HEK293 (cell line): ENCODE measurements around the gene MCAT.

Experiments used
- CTCF ChIA-PET: fragments of 350-600 bp; formaldehyde crosslinking; extraction: SDS; loops from one replicate; lab custom pipeline; 2021; ENCODE audit warnings: antibody characterized with exemption; lab: Yijun Ruan, JAX
- POLR2A ChIA-PET: fragments of 300-600 bp; formaldehyde crosslinking; extraction: SDS; loops from one replicate; lab custom pipeline; 2020; ENCODE audit warnings: antibody characterized with exemption, inconsistent platforms; lab: Yijun Ruan, JAX
- H3K27ac ChIP-seq: fragments of 200-500 bp; sonication (Bioruptor generic); 2 replicates; pipeline ENCODE4 v1.5.1; 2014; ENCODE audit warnings: low read depth, low read length, control low read depth, inconsistent platforms; ENCODE audit errors: extremely low read depth
- H3K36me3 ChIP-seq, 2 experiments: fragments of 200-500 bp in 1 of 2; sonication (Bioruptor generic) in 1 of 2; 1 replicate in 1 of 2; 2 replicates in 1 of 2; pipeline ENCODE4 v1.5.1; 2014 to 2017; ENCODE audit warnings: inconsistent platforms in 2 of 2, low read length in 2 of 2; ENCODE audit not compliant: control insufficient read depth in 2 of 2, insufficient read depth in 1 of 2
- H3K4me1 ChIP-seq: fragments of 200-500 bp; sonication (Bioruptor generic); 2 replicates; pipeline ENCODE4 v1.5.1; 2014; ENCODE audit warnings: mild to moderate bottlenecking, low read length, inconsistent platforms; ENCODE audit not compliant: control insufficient read depth, insufficient read depth
- H3K4me3 ChIP-seq: 2 replicates; pipeline ENCODE4 v1.5.1; 2011; ENCODE audit warnings: low read depth, mild to moderate bottlenecking, control low read depth, low read length, moderate library complexity
- H3K9me3 ChIP-seq: fragments of 200-500 bp; sonication (Bioruptor generic); 2 replicates; pipeline ENCODE4 v1.5.1; 2014; ENCODE audit warnings: low read depth, low read length, inconsistent platforms; ENCODE audit not compliant: control insufficient read depth, insufficient read depth
- GFI1B ChIP-seq: fragments of 450-650 bp; formaldehyde crosslinking; IDR thresholded peaks from 2 replicates; pipeline ENCODE4 v1.5.1; 2016; ENCODE audit warnings: missing biosample characterization, missing genetic modification characterization
- IKZF3 ChIP-seq: fragments of 450-650 bp; IDR thresholded peaks from 2 replicates; pipeline ENCODE4 v1.5.0; 2018; ENCODE audit warnings: missing biosample characterization, mild to moderate bottlenecking, missing genetic modification characterization, moderate library complexity
- KLF10 ChIP-seq: fragments of 450-650 bp; IDR thresholded peaks from 2 replicates; pipeline ENCODE4 v1.5.1; 2018; ENCODE audit warnings: missing biosample characterization, mild to moderate bottlenecking, missing genetic modification characterization
- OSR2 ChIP-seq: fragments of 450-650 bp; formaldehyde crosslinking; IDR thresholded peaks from 2 replicates; pipeline ENCODE4 v1.5.1; 2016; ENCODE audit warnings: missing biosample characterization, missing genetic modification characterization
- SCRT1 ChIP-seq: fragments of 450-650 bp; formaldehyde crosslinking; IDR thresholded peaks from 2 replicates; pipeline ENCODE4 v1.5.1; 2016; ENCODE audit warnings: missing biosample characterization, missing genetic modification characterization, borderline replicate concordance
- SETDB1 ChIP-seq: IDR thresholded peaks from one replicate; pipeline ENCODE4 v1.6.1; 2017; ENCODE audit warnings: mild to moderate bottlenecking, low read length, moderate library complexity, mixed read lengths; ENCODE audit not compliant: insufficient read length
- ZFP37 ChIP-seq: fragments of 450-650 bp; formaldehyde crosslinking; IDR thresholded peaks from 2 replicates; pipeline ENCODE4 v1.5.1; 2016; ENCODE audit warnings: missing biosample characterization, missing genetic modification characterization
- ZNF501 ChIP-seq: fragments of 450-650 bp; formaldehyde crosslinking; IDR thresholded peaks from 2 replicates; pipeline ENCODE4 v1.5.1; 2016; ENCODE audit warnings: missing biosample characterization, missing genetic modification characterization
- ZNF510 ChIP-seq: fragments of 450-650 bp; formaldehyde crosslinking; IDR thresholded peaks from 2 replicates; pipeline ENCODE4 v1.5.1; 2018; ENCODE audit warnings: mild to moderate bottlenecking, missing genetic modification characterization, missing biosample characterization; ENCODE audit not compliant: insufficient replicate concordance
- ZNF514 ChIP-seq: fragments of 450-650 bp; formaldehyde crosslinking; IDR thresholded peaks from 2 replicates; pipeline ENCODE4 v1.5.1; 2016; ENCODE audit warnings: missing biosample characterization, missing genetic modification characterization
- ZNF529 ChIP-seq: fragments of 450-650 bp; formaldehyde crosslinking; IDR thresholded peaks from 2 replicates; pipeline ENCODE4 v1.5.1; 2017; ENCODE audit warnings: missing genetic modification characterization, missing biosample characterization; ENCODE audit not compliant: insufficient replicate concordance
- ZNF558 ChIP-seq: fragments of 450-650 bp; formaldehyde crosslinking; IDR thresholded peaks from 2 replicates; pipeline ENCODE4 v1.5.1; 2016; ENCODE audit warnings: missing biosample characterization, missing genetic modification characterization
- ZNF629 ChIP-seq: fragments of 450-650 bp; formaldehyde crosslinking; IDR thresholded peaks from 2 replicates; pipeline ENCODE4 v1.5.1; 2017; ENCODE audit warnings: missing biosample characterization, missing genetic modification characterization
- ZNF658 ChIP-seq: fragments of 450-650 bp; formaldehyde crosslinking; IDR thresholded peaks from 2 replicates; pipeline ENCODE4; 2016; ENCODE audit warnings: missing biosample characterization, missing genetic modification characterization
- ZNF777 ChIP-seq: fragments of 450-650 bp; formaldehyde crosslinking; IDR thresholded peaks from 2 replicates; pipeline ENCODE4 v1.5.1; 2017; ENCODE audit warnings: missing biosample characterization, missing genetic modification characterization, borderline replicate concordance
- TF ChIP-seq, protein P1 (sequence below): fragments of 450-650 bp; formaldehyde crosslinking; IDR thresholded peaks from 2 replicates; pipeline ENCODE4 v1.5.1; 2016; ENCODE audit warnings: missing biosample characterization, missing genetic modification characterization
- TF ChIP-seq, protein P2 (sequence below): fragments of 450-650 bp; formaldehyde crosslinking; IDR thresholded peaks from 2 replicates; pipeline ENCODE4 v1.5.1; 2016; ENCODE audit warnings: missing biosample characterization, missing genetic modification characterization
- TF ChIP-seq, protein P3 (sequence below): fragments of 450-650 bp; formaldehyde crosslinking; IDR thresholded peaks from 2 replicates; pipeline ENCODE4 v1.5.1; 2016; ENCODE audit warnings: missing biosample characterization, missing genetic modification characterization

Gene MCAT

DNA sequence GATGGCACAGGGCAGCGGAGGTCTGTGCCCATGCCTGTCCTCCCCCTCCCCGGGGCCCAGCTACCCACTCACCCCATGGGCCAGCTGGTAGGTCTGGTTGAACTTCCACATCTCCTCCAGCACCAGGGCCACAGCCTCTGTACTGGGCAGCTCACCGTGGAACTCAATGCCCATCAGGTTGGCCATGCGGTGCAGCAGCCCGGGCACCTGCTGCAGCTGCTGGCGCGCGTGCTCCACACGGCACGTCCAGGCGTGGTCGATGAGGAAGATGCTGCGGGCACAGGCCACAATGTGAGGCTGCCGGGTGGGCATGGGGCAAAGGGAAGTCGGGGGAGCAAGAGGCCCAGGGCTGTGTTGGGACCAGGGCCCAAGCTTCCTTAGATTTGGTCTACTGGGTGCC lies 37.5 kb upstream of the MCAT start:
- Histone ChIP-seq H3K27ac (no peak overlapping the region), H3K9me3 (no peaks in the 10 kb centered on the region), H3K4me1 (no peaks in the 10 kb centered on the region)
- no peak for TF ChIP-seq KLF10 (tag by site-specific recombination)
- TF ChIP-seq, protein P1, sequence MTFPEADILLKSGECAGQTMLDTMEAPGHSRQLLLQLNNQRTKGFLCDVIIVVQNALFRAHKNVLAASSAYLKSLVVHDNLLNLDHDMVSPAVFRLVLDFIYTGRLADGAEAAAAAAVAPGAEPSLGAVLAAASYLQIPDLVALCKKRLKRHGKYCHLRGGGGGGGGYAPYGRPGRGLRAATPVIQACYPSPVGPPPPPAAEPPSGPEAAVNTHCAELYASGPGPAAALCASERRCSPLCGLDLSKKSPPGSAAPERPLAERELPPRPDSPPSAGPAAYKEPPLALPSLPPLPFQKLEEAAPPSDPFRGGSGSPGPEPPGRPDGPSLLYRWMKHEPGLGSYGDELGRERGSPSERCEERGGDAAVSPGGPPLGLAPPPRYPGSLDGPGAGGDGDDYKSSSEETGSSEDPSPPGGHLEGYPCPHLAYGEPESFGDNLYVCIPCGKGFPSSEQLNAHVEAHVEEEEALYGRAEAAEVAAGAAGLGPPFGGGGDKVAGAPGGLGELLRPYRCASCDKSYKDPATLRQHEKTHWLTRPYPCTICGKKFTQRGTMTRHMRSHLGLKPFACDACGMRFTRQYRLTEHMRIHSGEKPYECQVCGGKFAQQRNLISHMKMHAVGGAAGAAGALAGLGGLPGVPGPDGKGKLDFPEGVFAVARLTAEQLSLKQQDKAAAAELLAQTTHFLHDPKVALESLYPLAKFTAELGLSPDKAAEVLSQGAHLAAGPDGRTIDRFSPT (tag by site-specific recombination): 0 out of 2 replicates have a peak, but pooled peaks have one; percentile 22
- no peak for TF ChIP-seq SETDB1
- TF ChIP-seq, all 188 proteins: peak for 1
- POLR2A ChIA-PET: interaction anchor here (0.6 to 1.4 kb wide), 2 partner anchors 16 to 64 kb away, joined by 3 to 4 read pairs; no protein-coding TSS in a partner anchor
- Histone ChIP-seq H3K4me3 (no peak overlapping the region), H3K36me3 (peaks cover 19 to 87% of the 10 kb centered on the region in 2 experiments; a peak in 2 of 3 replicates)
- CTCF ChIA-PET: interaction anchor here (0.6 to 0.7 kb wide), 3 partner anchors 49 to 690 kb away, joined by 3 to 4 read pairs (median 3); no protein-coding TSS in a partner anchor

DNA sequence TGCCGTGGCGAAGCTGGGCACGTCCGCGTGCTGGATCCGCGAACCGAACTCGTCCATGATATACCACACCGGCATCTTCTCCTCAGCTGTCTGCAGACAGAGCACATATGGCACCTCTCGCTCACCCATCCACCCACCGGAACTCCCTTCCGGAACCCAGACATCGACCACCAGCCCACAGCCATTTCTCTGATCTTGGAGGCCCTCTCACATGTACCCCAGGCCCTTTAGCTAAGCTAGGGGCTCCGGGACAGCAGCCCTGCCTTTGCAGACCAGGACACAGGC lies 36.7 kb upstream of the MCAT start:
- Histone ChIP-seq H3K4me1 (no peaks in the 10 kb centered on the region), H3K9me3 (no peaks in the 10 kb centered on the region), H3K4me3 (no peak overlapping the region), H3K36me3 (peaks cover 22 to 90% of the 10 kb centered on the region in 2 experiments; a peak in 2 of 3 replicates), H3K27ac (no peak overlapping the region)
- ChIA-PET CTCF (interaction anchor here (0.7 kb wide), 2 partner anchors 689 to 1369 kb away, joined by 3 read pairs; no protein-coding TSS in a partner anchor), POLR2A (interaction anchor here (1.4 kb wide), 1 partner anchor 15 kb away, joined by 4 read pairs; no protein-coding TSS in a partner anchor)
- TF ChIP-seq ZNF777 (tag by site-specific recombination) (no peak), ZNF629 (no peak)

DNA sequence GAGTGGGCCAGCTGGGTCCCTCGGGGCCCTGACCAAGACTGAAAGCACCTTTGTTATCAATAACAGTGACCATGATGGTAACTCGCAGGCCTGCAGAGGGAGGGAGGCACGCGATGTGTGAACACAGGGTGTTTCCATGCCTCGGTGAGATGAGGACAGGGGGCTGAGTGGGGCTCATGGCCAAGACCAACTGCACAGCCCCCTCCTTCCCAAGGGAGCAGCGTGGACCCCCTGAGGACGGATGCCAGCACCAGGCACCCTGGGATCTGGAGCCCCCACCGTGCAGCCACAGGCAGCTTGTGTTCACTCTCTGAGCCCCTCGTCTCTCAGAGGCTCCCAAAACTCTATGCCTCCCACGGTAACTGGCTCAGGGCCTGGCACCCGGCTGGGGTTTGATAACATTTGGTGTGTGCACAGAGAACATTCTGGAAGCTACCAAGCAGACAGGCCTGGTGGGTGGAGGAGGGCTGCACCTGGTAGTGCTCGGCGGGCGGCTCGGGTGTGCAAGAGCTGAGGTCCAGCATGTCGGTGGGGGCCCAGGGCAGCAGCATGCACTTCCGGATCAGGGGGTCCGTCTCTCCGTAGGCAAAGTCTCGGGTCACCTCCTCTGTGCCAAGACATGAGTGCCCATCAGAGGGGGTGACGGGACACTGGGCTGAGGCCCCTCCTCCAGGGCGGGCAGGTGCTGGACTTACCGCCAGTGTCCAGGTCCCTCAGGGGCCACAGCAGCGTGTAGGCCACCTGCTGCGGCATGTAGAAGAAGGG lies 36.1 kb upstream of the MCAT start:
- Histone ChIP-seq H3K4me1 (no peaks in the 10 kb centered on the region), H3K27ac (no peak overlapping the region), H3K4me3 (no peak overlapping the region), H3K9me3 (no peaks in the 10 kb centered on the region), H3K36me3 (peaks cover 22 to 90% of the 10 kb centered on the region in 2 experiments; a peak in 2 of 3 replicates)
- CTCF ChIA-PET: interaction anchor here (0.7 to 1.5 kb wide), 2 partner anchors 49 to 1370 kb away, joined by 3 to 4 read pairs; no protein-coding TSS in a partner anchor
- POLR2A ChIA-PET: interaction anchor here (1.4 kb wide), 1 partner anchor 15 kb away, joined by 4 read pairs; no protein-coding TSS in a partner anchor
- TF ChIP-seq ZNF514 (tag by site-specific recombination): no peak
- no peak for TF ChIP-seq ZNF501
- TF ChIP-seq IKZF3 (tag by site-specific recombination): no peak
- TF ChIP-seq, protein P2, sequence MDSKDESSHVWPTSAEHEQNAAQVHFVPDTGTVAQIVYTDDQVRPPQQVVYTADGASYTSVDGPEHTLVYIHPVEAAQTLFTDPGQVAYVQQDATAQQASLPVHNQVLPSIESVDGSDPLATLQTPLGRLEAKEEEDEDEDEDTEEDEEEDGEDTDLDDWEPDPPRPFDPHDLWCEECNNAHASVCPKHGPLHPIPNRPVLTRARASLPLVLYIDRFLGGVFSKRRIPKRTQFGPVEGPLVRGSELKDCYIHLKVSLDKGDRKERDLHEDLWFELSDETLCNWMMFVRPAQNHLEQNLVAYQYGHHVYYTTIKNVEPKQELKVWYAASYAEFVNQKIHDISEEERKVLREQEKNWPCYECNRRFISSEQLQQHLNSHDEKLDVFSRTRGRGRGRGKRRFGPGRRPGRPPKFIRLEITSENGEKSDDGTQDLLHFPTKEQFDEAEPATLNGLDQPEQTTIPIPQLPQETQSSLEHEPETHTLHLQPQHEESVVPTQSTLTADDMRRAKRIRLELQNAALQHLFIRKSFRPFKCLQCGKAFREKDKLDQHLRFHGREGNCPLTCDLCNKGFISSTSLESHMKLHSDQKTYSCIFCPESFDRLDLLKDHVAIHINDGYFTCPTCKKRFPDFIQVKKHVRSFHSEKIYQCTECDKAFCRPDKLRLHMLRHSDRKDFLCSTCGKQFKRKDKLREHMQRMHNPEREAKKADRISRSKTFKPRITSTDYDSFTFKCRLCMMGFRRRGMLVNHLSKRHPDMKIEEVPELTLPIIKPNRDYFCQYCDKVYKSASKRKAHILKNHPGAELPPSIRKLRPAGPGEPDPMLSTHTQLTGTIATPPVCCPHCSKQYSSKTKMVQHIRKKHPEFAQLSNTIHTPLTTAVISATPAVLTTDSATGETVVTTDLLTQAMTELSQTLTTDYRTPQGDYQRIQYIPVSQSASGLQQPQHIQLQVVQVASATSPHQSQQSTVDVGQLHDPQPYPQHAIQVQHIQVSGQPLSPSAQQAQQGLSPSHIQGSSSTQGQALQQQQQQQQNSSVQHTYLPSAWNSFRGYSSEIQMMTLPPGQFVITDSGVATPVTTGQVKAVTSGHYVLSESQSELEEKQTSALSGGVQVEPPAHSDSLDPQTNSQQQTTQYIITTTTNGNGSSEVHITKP (tag by site-specific recombination): no peak
- TF ChIP-seq ZNF510 (tag by site-specific recombination): no peak
- no peak for TF ChIP-seq GFI1B (tag by site-specific recombination)
- no peak for TF ChIP-seq ZNF658
- TF ChIP-seq ZNF558: no peak
- TF ChIP-seq ZNF529 (tag by site-specific recombination): no peak
- TF ChIP-seq SCRT1: no peak
- TF ChIP-seq, protein P3, sequence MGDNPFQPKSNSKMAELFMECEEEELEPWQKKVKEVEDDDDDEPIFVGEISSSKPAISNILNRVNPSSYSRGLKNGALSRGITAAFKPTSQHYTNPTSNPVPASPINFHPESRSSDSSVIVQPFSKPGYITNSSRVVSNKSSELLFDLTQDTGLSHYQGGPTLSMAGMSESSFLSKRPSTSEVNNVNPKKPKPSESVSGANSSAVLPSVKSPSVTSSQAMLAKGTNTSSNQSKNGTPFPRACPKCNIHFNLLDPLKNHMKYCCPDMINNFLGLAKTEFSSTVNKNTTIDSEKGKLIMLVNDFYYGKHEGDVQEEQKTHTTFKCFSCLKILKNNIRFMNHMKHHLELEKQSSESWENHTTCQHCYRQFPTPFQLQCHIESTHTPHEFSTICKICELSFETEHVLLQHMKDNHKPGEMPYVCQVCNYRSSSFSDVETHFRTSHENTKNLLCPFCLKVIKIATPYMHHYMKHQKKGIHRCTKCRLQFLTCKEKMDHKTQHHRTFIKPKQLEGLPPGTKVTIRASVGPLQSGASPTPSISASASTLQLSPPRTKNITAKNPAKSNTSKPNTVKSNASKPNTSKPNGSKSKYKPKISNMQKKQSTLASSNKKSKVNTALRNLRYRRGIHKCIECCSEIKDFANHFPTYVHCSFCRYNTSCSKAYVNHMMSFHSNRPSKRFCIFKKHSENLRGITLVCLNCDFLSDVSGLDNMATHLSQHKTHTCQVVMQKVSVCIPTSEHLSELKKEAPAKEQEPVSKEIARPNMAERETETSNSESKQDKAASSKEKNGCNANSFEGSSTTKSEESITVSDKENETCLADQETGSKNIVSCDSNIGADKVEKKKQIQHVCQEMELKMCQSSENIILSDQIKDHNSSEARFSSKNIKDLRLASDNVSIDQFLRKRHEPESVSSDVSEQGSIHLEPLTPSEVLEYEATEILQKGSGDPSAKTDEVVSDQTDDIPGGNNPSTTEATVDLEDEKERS (tag by site-specific recombination): no peak
- TF ChIP-seq ZNF777 (tag by site-specific recombination): no peak
- TF ChIP-seq OSR2 (tag by site-specific recombination): no peak
- TF ChIP-seq ZFP37 (tag by site-specific recombination): no peak
